Keratinocyte (primary cell): ENCODE data around the gene TRIM43. TPM values are rescaled to one million over a fixed set of nuclear protein-coding genes. Genes with fewer than 3 reads are reported as not detected.
"Not testable (repeated sequence)": the region's sequence is repeated elsewhere in the genome, so short reads cannot be mapped to it uniquely, and the experiment has no call there.

Experiments
- DNase-seq: peaks from one replicate; pipeline ENCODE4 v3.0.0-alpha.2; 2011; ENCODE audit warnings: low read depth, missing footprints, low spot score
- FAIRE-seq: peaks from 2 replicates; lab custom pipeline; 2011; peaks lifted over from hg19 to GRCh38; lab: Jason Lieb, UNC
- H2AFZ ChIP-seq: 2 replicates; pipeline ENCODE4 v1.6.0; 2012; ENCODE audit warnings: low read length, control low read depth, inconsistent platforms; ENCODE audit not compliant: control insufficient read depth
- H3K27ac ChIP-seq: 2 replicates; pipeline ENCODE4 v1.5.1; 2011; ENCODE audit warnings: low read length; ENCODE audit not compliant: control insufficient read depth, insufficient read depth
- H3K27me3 ChIP-seq: 3 replicates; pipeline ENCODE4 v1.6.0; 2011; ENCODE audit warnings: low read length; ENCODE audit not compliant: control insufficient read depth, insufficient read depth; ENCODE audit errors: extremely low read depth
- H3K36me3 ChIP-seq, 2 experiments: 2 replicates in 1 of 2; 3 replicates in 1 of 2; pipeline ENCODE4 v1.5.1; 2011; ENCODE audit warnings: low read length in 2 of 2, mild to moderate bottlenecking in 1 of 2; ENCODE audit not compliant: control insufficient read depth in 2 of 2, insufficient read depth in 2 of 2; ENCODE audit errors: extremely low read depth in 1 of 2
- H3K4me1 ChIP-seq: 3 replicates; pipeline ENCODE4 v1.5.1; 2011; ENCODE audit warnings: low read length; ENCODE audit not compliant: control insufficient read depth, insufficient read depth; ENCODE audit errors: extremely low read depth
- H3K4me2 ChIP-seq: 3 replicates; pipeline ENCODE4 v1.6.0; 2011; ENCODE audit warnings: low read depth, low read length; ENCODE audit not compliant: control insufficient read depth, insufficient read depth; ENCODE audit errors: extremely low read depth
- H3K4me3 ChIP-seq, 3 experiments: fragments of 200-600 bp in 1 of 3; sonication (generic) in 1 of 3; 2 replicates in 2 of 3; 3 replicates in 1 of 3; pipeline ENCODE4 v1.5.1; 2011 to 2016; ENCODE audit warnings: low read length in 3 of 3, mild to moderate bottlenecking in 3 of 3, control low read depth in 2 of 3, inconsistent platforms in 1 of 3, low read depth in 1 of 3, mixed read lengths in 1 of 3, mixed run types in 1 of 3, moderate library complexity in 1 of 3; ENCODE audit not compliant: control insufficient read depth in 2 of 3, insufficient read depth in 2 of 3; ENCODE audit errors: extremely low read depth in 1 of 3
- H3K79me2 ChIP-seq: 2 replicates; pipeline ENCODE4 v1.6.0; 2012; ENCODE audit warnings: low read length; ENCODE audit not compliant: control insufficient read depth, insufficient read depth
- H3K9ac ChIP-seq: 3 replicates; pipeline ENCODE4 v1.6.0; 2011; ENCODE audit warnings: low read length; ENCODE audit not compliant: control insufficient read depth, insufficient read depth; ENCODE audit errors: extremely low read depth
- H3K9me1 ChIP-seq: 3 replicates; pipeline ENCODE4 v1.6.0; 2011; ENCODE audit warnings: low read length; ENCODE audit not compliant: control insufficient read depth, insufficient read depth; ENCODE audit errors: extremely low read depth
- H3K9me3 ChIP-seq: 2 replicates; pipeline ENCODE4 v1.5.1; 2012; ENCODE audit warnings: low read depth, low read length; ENCODE audit not compliant: control insufficient read depth
- H4K20me1 ChIP-seq: 3 replicates; pipeline ENCODE4 v1.6.0; 2011; ENCODE audit warnings: low read length; ENCODE audit not compliant: control insufficient read depth, insufficient read depth; ENCODE audit errors: extremely low read depth
- dilution Hi-C: fragments of 300-500 bp; cut with MboI; formaldehyde crosslinking; loops from one replicate; pipeline ENCODE4 v1.7.0; 2020; ENCODE audit warnings: low sequenced_read_pairs; ENCODE audit not compliant: extremely low pct_ligation_motif_present
- polyA plus RNA-seq, 5 experiments: library from polyadenylated mRNA; depleted of rRNA in 3 of 5; stranded (reverse) in 3 of 5; stranded (forward) in 1 of 5; unstranded in 1 of 5; fragments of >200 nt; gene quantifications; 1 replicate in 1 of 5; 2 replicates in 3 of 5; 3 replicates in 1 of 5; pipeline versions ENCODE4 v1.2.1 to v1.2.3, GENCODE V29; 2011 to 2012; ENCODE audit warnings: missing spikeins in 2 of 5, low read depth in 1 of 5, low replicate concordance in 1 of 5

TRIM43 gene
- polyA plus RNA-seq, 1 donor (not counting 4 experiments of a cell fraction or from before 2014, with no cell fraction given), result not detected

DNA sequence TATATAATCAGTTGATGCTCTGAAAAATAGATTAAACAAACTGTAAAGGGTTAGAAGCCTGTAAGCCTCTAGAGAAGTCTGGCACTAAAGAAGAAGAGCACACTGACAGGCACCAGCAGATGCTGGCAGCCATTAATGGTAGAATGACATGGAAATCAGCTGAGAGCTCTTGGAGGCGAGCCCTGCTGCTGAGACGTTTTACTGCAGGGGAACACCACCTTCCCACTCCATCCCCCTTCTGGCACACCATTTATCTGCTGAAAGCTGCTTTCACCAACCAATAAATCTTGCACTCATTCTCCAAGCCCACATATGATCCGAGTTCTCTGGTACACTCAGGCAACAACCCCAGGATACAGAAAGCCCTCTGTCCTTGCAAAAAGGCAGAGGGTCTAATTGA is 16.6 kb downstream of the TRIM43 start:
- H3K4me1 ChIP-seq, H3K36me3 ChIP-seq, H3K9me1 ChIP-seq, H4K20me1 ChIP-seq, H3K27ac ChIP-seq, H3K9me3 ChIP-seq, H3K27me3 ChIP-seq, FAIRE-seq, H3K9ac ChIP-seq, H3K79me2 ChIP-seq, H3K4me3 ChIP-seq, H2AFZ ChIP-seq, dilution Hi-C loops, DNase-seq, H3K4me2 ChIP-seq: not testable (repeated sequence)

DNA sequence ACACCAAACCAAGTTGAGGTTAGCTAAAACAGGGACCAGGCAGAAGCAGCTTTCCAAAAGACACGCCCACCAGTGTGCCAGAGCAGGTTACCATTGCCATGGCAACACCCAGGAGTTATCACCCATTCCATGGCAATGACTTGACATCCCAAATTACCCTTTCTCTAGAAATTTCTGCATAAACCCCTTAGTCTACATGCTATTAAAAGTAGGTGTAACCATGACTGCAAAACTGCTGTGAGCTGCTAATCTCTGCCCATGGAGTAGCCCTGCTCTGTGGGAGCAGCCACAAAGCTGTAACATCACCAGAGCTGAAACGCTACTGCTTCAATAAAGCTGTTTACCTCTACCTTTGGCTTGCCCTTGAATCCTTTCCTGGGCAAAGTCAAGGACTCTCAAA is 18.0 kb downstream of the TRIM43 start:
- FAIRE-seq, H3K4me2 ChIP-seq, H3K27ac ChIP-seq, H3K27me3 ChIP-seq, dilution Hi-C loops, DNase-seq, H3K79me2 ChIP-seq, H3K4me1 ChIP-seq, H3K4me3 ChIP-seq, H3K9me1 ChIP-seq, H4K20me1 ChIP-seq, H3K9ac ChIP-seq, H2AFZ ChIP-seq, H3K36me3 ChIP-seq, H3K9me3 ChIP-seq: not testable (repeated sequence)

DNA sequence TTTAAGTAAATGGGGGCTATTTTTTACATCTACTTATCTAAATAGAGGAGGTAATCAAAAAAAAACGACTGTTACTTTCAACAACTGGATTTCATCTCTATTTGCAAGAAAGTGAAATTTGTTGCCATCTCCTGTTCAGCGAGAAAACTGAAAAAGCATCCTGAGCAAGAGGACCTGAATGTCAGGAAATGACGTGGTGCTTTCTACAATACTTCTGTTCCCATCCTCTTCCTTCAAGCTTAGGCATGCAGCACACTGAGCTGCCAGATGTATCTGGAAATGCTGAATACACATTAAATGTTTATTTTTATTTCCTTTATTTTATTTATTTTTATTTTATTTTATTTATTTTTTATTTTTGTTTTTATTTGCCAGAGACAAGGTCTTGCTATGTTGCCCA is 21.2 kb downstream of the TRIM43 start:
- H3K9ac ChIP-seq, H3K4me1 ChIP-seq, H3K9me1 ChIP-seq, H3K27ac ChIP-seq, H3K27me3 ChIP-seq, H3K9me3 ChIP-seq, H3K79me2 ChIP-seq, H3K4me2 ChIP-seq, dilution Hi-C loops, DNase-seq, H3K4me3 ChIP-seq, H3K36me3 ChIP-seq, H2AFZ ChIP-seq, H4K20me1 ChIP-seq: not testable (repeated sequence)
- FAIRE-seq, result peak; percentile 17

DNA sequence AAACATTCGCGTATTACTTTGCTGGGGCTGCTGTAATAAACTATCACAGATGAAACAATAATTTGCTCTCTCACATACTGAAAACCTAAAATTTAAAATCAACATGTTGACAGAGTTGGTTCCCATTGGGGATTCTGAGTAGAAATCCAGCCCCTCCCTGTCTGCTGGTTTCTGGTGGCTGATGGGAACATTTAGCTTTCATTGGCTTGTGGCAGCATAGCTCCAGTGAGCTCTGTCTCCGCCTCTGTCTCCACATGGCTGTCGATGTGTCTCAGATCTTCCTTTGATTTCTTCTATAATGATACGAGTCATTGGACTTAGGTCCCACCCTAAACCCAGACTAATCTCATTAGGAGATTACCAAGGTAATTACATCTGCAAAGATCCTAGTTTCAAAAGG is 30.9 kb downstream of the TRIM43 start:
- H3K4me1 ChIP-seq, H3K9ac ChIP-seq, H3K79me2 ChIP-seq, FAIRE-seq, H3K4me2 ChIP-seq, H2AFZ ChIP-seq, dilution Hi-C loops, H3K9me1 ChIP-seq, H4K20me1 ChIP-seq, DNase-seq, H3K36me3 ChIP-seq, H3K27me3 ChIP-seq, H3K9me3 ChIP-seq, H3K4me3 ChIP-seq, H3K27ac ChIP-seq: not testable (repeated sequence)

GRCh38 chr2:95630987-95631386 is 39.2 kb downstream of the TRIM43 start:
- H3K27me3 ChIP-seq, H4K20me1 ChIP-seq, H2AFZ ChIP-seq, H3K4me3 ChIP-seq, H3K9ac ChIP-seq, H3K36me3 ChIP-seq, H3K4me2 ChIP-seq, H3K9me3 ChIP-seq, dilution Hi-C loops, FAIRE-seq, H3K79me2 ChIP-seq, H3K27ac ChIP-seq, H3K4me1 ChIP-seq, H3K9me1 ChIP-seq, DNase-seq: not testable (repeated sequence)
